ENCODE data around the gene YEATS2. TPM values are rescaled to one million over a fixed set of nuclear protein-coding genes. Genes with fewer than 3 reads are reported as not detected.

YEATS2 gene
- total RNA-seq, 4 donors from 2014 or later = 26.7 to 45.0 (median 27.8) TPM

GRCh38 chr3:183808355-183808754 is 110.8 kb downstream of the YEATS2 start:
- Histone ChIP-seq H3K36me3 (peaks cover 9 to 95% (median 33%) of the 10 kb centered on the region in 3 donors), H3K4me3 (no peak overlapping the region), H3K9me3 (no peaks in the 10 kb centered on the region), H3K27ac (no peak overlapping the region), H3K27me3 (no peaks in the 10 kb centered on the region), H3K4me1 (no peaks in the 10 kb centered on the region)
- TF ChIP-seq EP300 (IDR thresholded peaks at IDR 0.05) = no peak
- no peak for TF ChIP-seq POLR2A (IDR thresholded peaks at IDR 0.05)
- TF ChIP-seq CTCF (IDR thresholded peaks at IDR 0.05) = no peak
- no peak for DNase-seq (ENCODE audit: low spot score in 2 of 2)
- 93 to 96% methylated on average over 11 of the region's 11 CpGs for WGBS, 2 donors

- H3K4me3 ChIP-seq = no peak overlapping the region
- peaks cover 5 to 88% (median 28%) of the 10 kb centered on the region in 3 donors for H3K36me3 ChIP-seq
- no peak for TF ChIP-seq EP300 (IDR thresholded peaks at IDR 0.05)
- no peak for TF ChIP-seq CTCF (IDR thresholded peaks at IDR 0.05)
- TF ChIP-seq POLR2A (IDR thresholded peaks at IDR 0.05) = no peak
- H3K27ac ChIP-seq = no peak overlapping the region
- no peaks in the 10 kb centered on the region for H3K9me3 ChIP-seq
- H3K4me1 ChIP-seq = no peaks in the 10 kb centered on the region
- DNase-seq (ENCODE audit: low spot score in 2 of 2) = no peak
- no peaks in the 10 kb centered on the region for H3K27me3 ChIP-seq
- WGBS, 2 donors = 88 to 92% methylated on average over 5 of the region's 5 CpGs
Observed at GRCh38 chr3:183809270-183809669, 111.7 kb downstream of the YEATS2 start.

GRCh38 chr3:183810643-183811594 is 113.3 kb downstream of the YEATS2 start:
- WGBS, 2 donors = 87 to 92% methylated on average over 24 of the region's 24 CpGs
- no peak for DNase-seq (ENCODE audit: low spot score in 2 of 2)
- no peaks in the 10 kb centered on the region for H3K9me3 ChIP-seq
- H3K36me3 ChIP-seq = peaks cover 3 to 84% (median 19%) of the 10 kb centered on the region in 3 donors
- no peak overlapping the region for H3K27ac ChIP-seq
- no peak for TF ChIP-seq EP300 (IDR thresholded peaks at IDR 0.05)
- no peak for TF ChIP-seq CTCF (IDR thresholded peaks at IDR 0.05)
- TF ChIP-seq POLR2A (IDR thresholded peaks at IDR 0.05) = no peak
- H3K4me3 ChIP-seq = no peak overlapping the region
- H3K4me1 ChIP-seq = no peaks in the 10 kb centered on the region
- H3K27me3 ChIP-seq = no peaks in the 10 kb centered on the region

GRCh38 chr3:183811638-183812037 is 114.0 kb downstream of the YEATS2 start:
- 92 to 95% methylated on average over 11 of the region's 11 CpGs for WGBS, 2 donors
- no peaks in the 10 kb centered on the region for H3K4me1 ChIP-seq
- H3K9me3 ChIP-seq = no peaks in the 10 kb centered on the region
- no peak for DNase-seq (ENCODE audit: low spot score in 2 of 2)
- H3K36me3 ChIP-seq = peaks cover 3 to 84% (median 12%) of the 10 kb centered on the region in 3 donors
- TF ChIP-seq POLR2A (IDR thresholded peaks at IDR 0.05) = no peak
- no peak for TF ChIP-seq EP300 (IDR thresholded peaks at IDR 0.05)
- no peak for TF ChIP-seq CTCF (IDR thresholded peaks at IDR 0.05)
- no peak overlapping the region for H3K27ac ChIP-seq
- H3K27me3 ChIP-seq = no peaks in the 10 kb centered on the region
- H3K4me3 ChIP-seq = no peak overlapping the region

- H3K4me3 ChIP-seq = no peak overlapping the region
- no peaks in the 10 kb centered on the region for H3K9me3 ChIP-seq
- H3K36me3 ChIP-seq = peaks cover 3 to 83% (median 8%) of the 10 kb centered on the region in 3 donors
- no peak overlapping the region for H3K27ac ChIP-seq
- 67 to 69% methylated on average over 8 of the region's 8 CpGs for WGBS, 2 donors
- TF ChIP-seq EP300 (IDR thresholded peaks at IDR 0.05) = no peak
- no peak for TF ChIP-seq CTCF (IDR thresholded peaks at IDR 0.05)
- no peak for TF ChIP-seq POLR2A (IDR thresholded peaks at IDR 0.05)
- DNase-seq (ENCODE audit: low spot score in 2 of 2) = no peak
- H3K4me1 ChIP-seq = no peaks in the 10 kb centered on the region
- no peaks in the 10 kb centered on the region for H3K27me3 ChIP-seq
Observed at GRCh38 chr3:183812761-183813445, 115.3 kb downstream of the YEATS2 start.
